ENCODE measurements around the gene RPAIN.

- no peak for TF ChIP-seq CTCF (IDR thresholded peaks at IDR 0.05)
- TF ChIP-seq POLR2A (IDR thresholded peaks at IDR 0.05), result no peak
- TF ChIP-seq EP300 (IDR thresholded peaks at IDR 0.05), result no peak
Observed at GRCh38 chr17:5434984-5435383, 15.0 kb downstream of the RPAIN start.

All from ovary (tissue), 3 donors.